ENCODE measurements around the gene SDK1. TPM values are rescaled to one million over a fixed set of nuclear protein-coding genes. Genes with fewer than 3 reads are reported as not detected.

Gene SDK1
- total and polyA plus RNA-seq, 4 donors = 0.12 to 0.47 (median 0.36) TPM

DNA sequence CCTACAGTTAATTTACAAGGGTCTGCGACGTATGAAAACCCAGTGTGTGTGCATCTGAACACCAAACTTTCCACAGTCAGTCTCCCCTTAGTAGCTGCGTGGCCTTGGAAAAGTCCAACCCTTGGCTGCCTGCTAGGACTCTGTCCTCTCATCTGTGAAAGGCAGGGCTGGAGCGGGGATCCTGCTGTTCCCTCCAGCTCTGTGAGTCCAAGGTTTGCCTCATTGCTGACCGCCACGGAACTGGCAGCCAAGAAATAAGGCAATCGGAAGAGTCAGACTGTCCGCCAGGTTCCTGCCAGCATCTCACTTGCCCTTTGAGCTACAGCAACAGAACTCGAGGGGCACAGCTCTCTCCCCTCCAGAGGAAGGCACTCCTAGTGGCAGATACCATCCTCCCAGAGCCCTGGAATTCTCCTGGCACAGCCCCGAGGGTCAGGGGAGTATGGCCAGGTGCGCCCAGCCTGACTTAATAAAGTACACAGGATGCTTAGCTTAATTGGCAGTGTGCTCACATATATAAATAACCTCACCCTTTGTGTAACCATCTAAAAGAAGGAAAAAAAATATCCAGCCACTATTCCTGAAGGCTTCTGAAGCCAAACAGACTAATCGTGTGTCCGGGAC, 851.0 kb downstream of the SDK1 start:
- no peak overlapping the region for H3K4me3 ChIP-seq (ENCODE audit: low read depth in 1 of 3, low read length in 3 of 3)
- H3K9me3 ChIP-seq (ENCODE audit: control insufficient read depth in 4 of 4, low read length in 3 of 4) = no peaks in the 10 kb centered on the region
- no peak for DNase-seq (ENCODE audit: low spot score)
- peaks cover 0 to 4% (median 1%) of the 10 kb centered on the region in 4 donors for H3K4me1 ChIP-seq (ENCODE audit: control insufficient read depth in 4 of 4, insufficient read depth in 4 of 4, low read length in 3 of 4)
- no peaks in the 10 kb centered on the region for H3K36me3 ChIP-seq (ENCODE audit: control insufficient read depth in 4 of 4, insufficient read depth in 3 of 4, low read depth in 1 of 4, low read length in 3 of 4)
- no peaks in the 10 kb centered on the region for H3K27me3 ChIP-seq (ENCODE audit: control insufficient read depth in 4 of 4, insufficient read depth in 4 of 4, low read length in 3 of 4)
- H3K9ac ChIP-seq (ENCODE audit: low read depth in 1 of 2, low read length in 2 of 2) = no peak overlapping the region
- 82% methylated on average over 13 of the region's 13 CpGs for WGBS
- no peak overlapping the region for H3K27ac ChIP-seq (ENCODE audit: low read depth in 1 of 2, low read length in 2 of 2)
- TF ChIP-seq SP1 (IDR thresholded peaks at IDR 0.05) = peak; percentile 66
- TF ChIP-seq HNF4A (conservative IDR thresholded peaks at IDR 0.05) = peak in 1 of 2 donors; percentile 83
- peak; percentile 60 for TF ChIP-seq HNF4G (IDR thresholded peaks at IDR 0.05)
- TF ChIP-seq, protein P1, sequence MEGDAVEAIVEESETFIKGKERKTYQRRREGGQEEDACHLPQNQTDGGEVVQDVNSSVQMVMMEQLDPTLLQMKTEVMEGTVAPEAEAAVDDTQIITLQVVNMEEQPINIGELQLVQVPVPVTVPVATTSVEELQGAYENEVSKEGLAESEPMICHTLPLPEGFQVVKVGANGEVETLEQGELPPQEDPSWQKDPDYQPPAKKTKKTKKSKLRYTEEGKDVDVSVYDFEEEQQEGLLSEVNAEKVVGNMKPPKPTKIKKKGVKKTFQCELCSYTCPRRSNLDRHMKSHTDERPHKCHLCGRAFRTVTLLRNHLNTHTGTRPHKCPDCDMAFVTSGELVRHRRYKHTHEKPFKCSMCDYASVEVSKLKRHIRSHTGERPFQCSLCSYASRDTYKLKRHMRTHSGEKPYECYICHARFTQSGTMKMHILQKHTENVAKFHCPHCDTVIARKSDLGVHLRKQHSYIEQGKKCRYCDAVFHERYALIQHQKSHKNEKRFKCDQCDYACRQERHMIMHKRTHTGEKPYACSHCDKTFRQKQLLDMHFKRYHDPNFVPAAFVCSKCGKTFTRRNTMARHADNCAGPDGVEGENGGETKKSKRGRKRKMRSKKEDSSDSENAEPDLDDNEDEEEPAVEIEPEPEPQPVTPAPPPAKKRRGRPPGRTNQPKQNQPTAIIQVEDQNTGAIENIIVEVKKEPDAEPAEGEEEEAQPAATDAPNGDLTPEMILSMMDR (IDR thresholded peaks at IDR 0.05; ENCODE audit: low read depth, low read length, missing input control) = no peak

DNA sequence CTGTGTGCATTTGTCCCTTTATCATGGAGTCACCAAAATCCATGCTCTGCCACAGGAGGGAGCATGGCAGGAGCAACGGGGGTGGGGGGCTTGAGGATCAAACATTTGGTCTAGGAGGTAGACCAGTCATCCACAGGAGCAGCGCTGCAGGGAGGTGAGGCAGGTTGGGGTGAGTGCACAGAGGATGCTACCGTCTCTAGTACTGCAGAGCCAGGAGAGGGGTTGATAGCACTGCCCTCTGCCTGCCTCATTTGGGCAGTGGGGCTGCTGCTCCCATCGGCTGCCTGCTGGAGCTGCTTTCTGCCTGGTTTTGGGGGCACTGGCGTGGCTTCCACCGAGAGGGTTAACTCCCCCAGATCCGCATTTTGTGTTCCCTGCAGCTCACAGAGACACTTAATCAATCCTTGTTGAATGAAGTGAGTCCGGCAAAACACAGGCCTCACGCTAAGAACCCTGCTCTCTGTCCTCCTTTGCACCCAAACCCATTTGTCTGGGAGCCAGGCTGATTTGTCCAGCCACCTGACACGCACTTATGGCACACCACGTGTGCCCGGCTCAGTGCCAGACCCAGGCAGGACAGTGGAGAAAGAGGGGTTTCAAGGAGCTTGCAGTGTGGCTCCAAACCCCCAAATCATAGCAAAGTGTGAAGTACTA, 854.0 kb downstream of the SDK1 start:
- TF ChIP-seq, protein P2, sequence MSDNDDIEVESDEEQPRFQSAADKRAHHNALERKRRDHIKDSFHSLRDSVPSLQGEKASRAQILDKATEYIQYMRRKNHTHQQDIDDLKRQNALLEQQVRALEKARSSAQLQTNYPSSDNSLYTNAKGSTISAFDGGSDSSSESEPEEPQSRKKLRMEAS (IDR thresholded peaks at IDR 0.05) = no peak
- no peak for TF ChIP-seq EGR1 (IDR thresholded peaks at IDR 0.05; ENCODE audit: low read depth in 2 of 2)
- TF ChIP-seq JUND (IDR thresholded peaks at IDR 0.05) = no peak
- Histone ChIP-seq H3K9me3 (ENCODE audit: control insufficient read depth in 4 of 4, low read length in 3 of 4) (no peaks in the 10 kb centered on the region), H3K4me3 (ENCODE audit: low read depth in 1 of 3, low read length in 3 of 3) (no peak overlapping the region), H3K4me1 (ENCODE audit: control insufficient read depth in 4 of 4, insufficient read depth in 4 of 4, low read length in 3 of 4) (peaks cover 0 to 4% (median 1%) of the 10 kb centered on the region in 4 donors), H3K27me3 (ENCODE audit: control insufficient read depth in 4 of 4, insufficient read depth in 4 of 4, low read length in 3 of 4) (no peaks in the 10 kb centered on the region), H3K36me3 (ENCODE audit: control insufficient read depth in 4 of 4, insufficient read depth in 3 of 4, low read depth in 1 of 4, low read length in 3 of 4) (no peaks in the 10 kb centered on the region), H3K27ac (ENCODE audit: low read depth in 1 of 2, low read length in 2 of 2) (no peak overlapping the region), H3K9ac (ENCODE audit: low read depth in 1 of 2, low read length in 2 of 2) (no peak overlapping the region)
- 85% methylated on average over 12 of the region's 12 CpGs for WGBS
- DNase-seq (ENCODE audit: low spot score) = no peak

DNA sequence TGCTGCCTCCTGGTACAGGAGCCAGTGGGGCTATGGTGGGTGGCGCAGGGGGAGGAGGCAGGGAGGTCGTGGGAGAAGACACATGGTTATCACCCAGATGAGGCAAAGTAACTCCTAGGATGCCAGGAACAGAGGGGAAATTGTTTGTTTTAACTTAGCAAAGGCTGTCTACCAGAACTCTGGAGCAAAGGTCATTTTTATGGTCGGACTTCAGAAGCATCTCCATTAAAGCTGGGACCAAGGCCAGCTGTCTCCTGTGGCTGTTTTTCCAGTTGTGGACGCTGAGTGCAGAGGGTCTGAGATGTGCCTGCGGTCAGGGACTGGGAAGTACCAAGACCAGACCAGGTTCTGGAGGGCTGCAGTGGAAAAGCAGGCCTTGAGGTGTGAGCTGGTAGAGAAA, 855.1 kb downstream of the SDK1 start:
- Histone ChIP-seq H3K27me3 (ENCODE audit: control insufficient read depth in 4 of 4, insufficient read depth in 4 of 4, low read length in 3 of 4) (no peaks in the 10 kb centered on the region), H3K27ac (ENCODE audit: low read depth in 1 of 2, low read length in 2 of 2) (no peak overlapping the region), H3K4me3 (ENCODE audit: low read depth in 1 of 3, low read length in 3 of 3) (no peak overlapping the region), H3K9ac (ENCODE audit: low read depth in 1 of 2, low read length in 2 of 2) (no peak overlapping the region), H3K36me3 (ENCODE audit: control insufficient read depth in 4 of 4, insufficient read depth in 3 of 4, low read depth in 1 of 4, low read length in 3 of 4) (no peaks in the 10 kb centered on the region), H3K4me1 (ENCODE audit: control insufficient read depth in 4 of 4, insufficient read depth in 4 of 4, low read length in 3 of 4) (peaks cover 0 to 4% (median 1%) of the 10 kb centered on the region in 4 donors), H3K9me3 (ENCODE audit: control insufficient read depth in 4 of 4, low read length in 3 of 4) (peaks cover 0 to 3% (median 0%) of the 10 kb centered on the region in 4 donors)
- peak in 1 of 2 donors; percentile 37 for TF ChIP-seq RAD21 (IDR thresholded peaks at IDR 0.05)
- TF ChIP-seq, protein P3, sequence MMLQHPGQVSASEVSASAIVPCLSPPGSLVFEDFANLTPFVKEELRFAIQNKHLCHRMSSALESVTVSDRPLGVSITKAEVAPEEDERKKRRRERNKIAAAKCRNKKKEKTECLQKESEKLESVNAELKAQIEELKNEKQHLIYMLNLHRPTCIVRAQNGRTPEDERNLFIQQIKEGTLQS (IDR thresholded peaks at IDR 0.05) = no peak
- TF ChIP-seq HNF4A (conservative IDR thresholded peaks at IDR 0.05) = peak; percentile 39 to 78
- TF ChIP-seq RXRA (IDR thresholded peaks at IDR 0.05) = peak; percentile 6 to 33
- no peak for TF ChIP-seq NR2F2 (IDR thresholded peaks at IDR 0.05)
- peak; percentile 49 for TF ChIP-seq HNF4G (IDR thresholded peaks at IDR 0.05)
- TF ChIP-seq SP1 (IDR thresholded peaks at IDR 0.05) = peak; percentile 63
- TF ChIP-seq YY1 (IDR thresholded peaks at IDR 0.05) = no peak
- 35% methylated on average over 5 of the region's 5 CpGs for WGBS
- DNase-seq (ENCODE audit: low spot score) = no peak

Measured in liver (tissue), 9 donors.